Stimulated activated CD8-positive, alpha-beta memory T cell treated with anti-CD3 and anti-CD28 coated beads, Interleukin-12 subunit alpha, Interleukin-12 subunit beta, amount 100 ng/mL, for 24 hours (primary cell): ENCODE results near the gene OCEL1.

Experiments
- DNase-seq: peaks from one replicate; pipeline ENCODE4 v3.0.0-alpha.2; 2020; ENCODE audit errors: extremely low read depth

Gene OCEL1

DNA sequence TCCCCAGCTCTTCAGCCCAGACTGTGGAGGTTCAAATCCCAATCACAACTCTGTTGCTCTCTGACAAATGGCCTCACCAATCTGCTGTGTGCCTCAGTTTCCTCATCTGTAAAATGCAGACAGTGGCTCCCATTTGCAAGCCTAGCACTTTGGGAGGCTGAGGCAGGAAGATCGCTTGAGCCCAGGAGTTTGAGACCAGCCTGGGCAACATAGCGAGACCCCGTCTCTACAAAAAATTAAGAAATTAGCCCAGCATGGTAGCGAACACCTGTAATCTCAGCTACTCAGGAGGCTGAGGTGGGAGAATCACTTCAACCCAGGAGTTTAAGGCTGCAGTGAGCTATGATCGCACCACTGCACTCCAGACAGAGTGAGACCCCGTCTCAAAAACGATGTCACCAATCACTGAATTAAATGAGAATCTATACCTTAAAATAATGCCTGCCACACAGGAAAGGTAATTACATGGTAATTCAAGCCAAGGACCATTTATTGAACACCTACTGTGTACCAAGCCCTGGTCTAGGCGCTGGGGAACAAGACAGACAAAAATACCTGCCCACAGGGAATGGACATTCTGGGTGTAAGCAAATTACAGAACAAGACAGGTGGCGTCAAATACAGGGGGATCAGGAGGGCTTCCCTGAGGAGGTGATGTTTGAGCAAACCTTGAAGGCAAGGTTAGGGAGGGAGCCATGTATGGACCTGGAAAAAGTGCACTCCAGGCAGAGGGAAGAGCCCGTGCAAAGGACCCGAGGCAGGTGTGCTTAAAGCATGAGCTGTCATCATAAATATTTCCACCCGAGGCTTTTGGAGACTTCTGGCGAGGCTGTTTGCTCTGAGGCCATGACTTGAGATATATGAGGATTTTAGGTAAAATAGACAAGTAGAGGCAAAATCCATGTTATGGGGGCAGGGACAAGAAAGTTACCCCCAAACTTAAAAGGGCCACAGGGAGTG lies 12.0 kb downstream of the OCEL1 start:
- DNase-seq, result no peak

DNA sequence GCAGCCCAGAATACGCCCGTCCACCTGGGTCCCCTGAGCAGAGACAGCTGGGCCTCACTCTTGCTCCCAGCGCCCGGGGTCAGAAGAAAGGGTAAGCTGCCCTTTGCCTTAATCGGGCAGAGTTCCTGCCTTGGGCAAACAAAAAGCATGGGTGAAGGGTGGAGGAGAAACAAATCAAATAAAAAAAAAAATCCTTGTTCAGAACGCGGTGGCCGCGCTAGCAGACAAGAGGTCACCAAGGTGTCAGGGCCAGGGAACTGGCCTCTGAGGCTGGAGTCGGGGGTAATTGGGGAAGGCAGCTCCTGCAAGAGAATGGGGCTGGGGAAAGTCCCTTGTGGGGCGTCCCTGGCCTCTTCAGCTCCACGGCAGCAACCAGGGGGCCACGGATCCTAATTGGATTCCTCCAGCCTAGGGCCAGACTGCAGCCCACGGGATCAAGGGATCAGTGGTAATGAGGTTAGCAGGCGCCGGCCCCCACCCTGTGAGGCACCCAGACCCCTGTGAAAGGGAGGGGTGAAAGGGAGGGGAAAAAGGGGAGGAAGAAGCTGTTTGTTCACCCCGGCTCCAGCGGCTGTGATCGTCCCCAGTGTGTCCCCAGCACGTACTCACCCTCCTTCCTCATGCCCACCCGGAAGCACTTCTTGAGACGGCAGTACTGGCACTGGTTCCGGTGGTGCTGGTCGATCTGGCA lies 14.2 kb downstream of the OCEL1 start:
- DNase-seq, result no peak

DNA sequence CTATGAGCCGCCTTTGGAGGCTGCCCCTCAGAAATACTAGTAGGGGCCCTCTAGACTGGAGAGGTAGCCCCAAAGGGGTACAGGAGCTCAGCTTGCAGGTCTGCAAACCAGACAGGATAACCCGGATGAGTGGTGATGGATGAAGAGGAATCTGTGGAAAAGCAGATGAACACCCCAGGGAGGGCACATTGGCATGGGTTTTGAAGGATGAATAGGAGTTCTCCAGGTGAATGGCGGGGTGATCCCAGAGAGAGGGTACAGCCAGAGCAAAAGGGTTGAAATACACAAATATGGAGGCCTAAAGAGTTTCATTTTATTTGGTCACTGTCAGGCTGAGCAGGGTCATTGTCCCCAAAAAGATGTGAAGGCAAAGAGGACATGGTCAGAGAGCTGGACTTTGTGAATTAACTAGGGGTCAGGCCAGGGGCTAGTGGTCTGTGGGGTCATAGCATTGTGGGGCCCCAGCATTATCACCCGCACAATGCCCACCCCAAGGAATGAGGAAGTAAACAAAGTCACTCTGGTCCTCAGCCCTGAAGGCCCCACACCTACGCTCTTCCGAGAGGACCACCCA lies 14.9 kb downstream of the OCEL1 start:
- DNase-seq, result no peak

DNA sequence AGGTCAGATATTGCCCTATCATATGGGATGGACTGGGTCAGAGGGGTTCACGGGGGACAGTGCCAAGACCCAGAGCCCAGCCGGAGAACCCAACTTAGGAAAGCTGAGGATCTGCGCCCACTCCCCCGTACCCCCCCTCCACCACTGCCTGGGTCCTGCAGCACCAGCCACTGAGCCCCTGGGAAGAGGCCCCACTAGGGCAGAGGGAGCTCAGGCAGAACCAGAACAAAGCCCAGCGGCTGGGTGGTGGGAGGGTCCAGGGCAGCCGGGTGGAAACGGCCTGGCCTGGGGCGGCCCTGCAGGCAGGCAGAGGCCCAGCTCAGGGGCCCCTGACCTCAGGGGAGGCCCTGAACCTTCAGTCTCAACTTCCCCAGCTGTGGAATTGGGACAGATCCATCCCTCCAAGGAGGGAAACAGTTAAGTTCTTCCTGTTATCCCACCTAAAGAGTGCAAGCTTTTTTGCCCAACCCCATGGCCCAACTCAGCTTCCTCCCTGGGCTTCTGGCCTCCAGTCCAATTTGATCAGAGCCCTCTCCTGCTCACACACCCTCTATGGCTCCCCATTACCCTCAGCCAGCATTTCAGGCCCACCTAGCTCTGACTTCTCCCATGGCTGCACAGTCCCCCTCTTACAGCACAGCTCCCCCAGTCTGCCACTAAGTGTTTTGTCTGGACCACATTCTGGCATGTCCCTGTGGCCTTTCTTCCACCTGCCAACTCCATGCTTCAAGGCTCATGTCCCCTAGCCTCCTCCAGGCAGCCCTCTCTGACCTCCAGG lies 16.6 kb downstream of the OCEL1 start:
- DNase-seq, result no peak

DNA sequence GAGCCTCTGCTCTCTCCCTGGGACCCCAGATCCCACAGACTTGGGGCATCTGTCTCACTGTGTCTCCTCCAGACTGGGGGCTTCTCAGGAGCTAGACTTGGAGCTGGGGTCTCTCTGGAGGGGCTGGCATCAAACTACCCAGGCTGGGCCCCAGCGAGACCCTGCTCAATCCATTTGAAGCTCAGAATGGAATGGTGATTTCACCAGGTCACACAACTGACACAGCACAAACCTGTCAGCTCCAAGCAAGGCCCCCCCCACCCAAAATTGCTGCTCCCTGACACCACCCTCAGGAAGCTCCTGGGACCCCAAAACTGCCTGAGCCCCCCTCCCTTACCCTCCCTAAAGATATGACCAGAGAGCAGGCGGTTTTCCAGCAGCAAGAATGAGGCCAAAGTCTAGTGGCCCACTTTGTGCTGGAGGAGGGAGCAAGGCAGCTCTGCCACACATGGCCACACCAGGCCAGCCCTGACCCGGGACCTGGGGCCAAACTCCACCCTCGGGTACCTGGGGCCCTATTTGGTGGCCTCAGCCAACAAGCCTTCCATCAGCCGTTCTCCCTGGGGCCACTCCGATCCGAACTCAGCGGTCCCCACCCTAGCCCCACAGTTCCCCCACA lies 17.3 kb downstream of the OCEL1 start:
- no peak for DNase-seq

DNA sequence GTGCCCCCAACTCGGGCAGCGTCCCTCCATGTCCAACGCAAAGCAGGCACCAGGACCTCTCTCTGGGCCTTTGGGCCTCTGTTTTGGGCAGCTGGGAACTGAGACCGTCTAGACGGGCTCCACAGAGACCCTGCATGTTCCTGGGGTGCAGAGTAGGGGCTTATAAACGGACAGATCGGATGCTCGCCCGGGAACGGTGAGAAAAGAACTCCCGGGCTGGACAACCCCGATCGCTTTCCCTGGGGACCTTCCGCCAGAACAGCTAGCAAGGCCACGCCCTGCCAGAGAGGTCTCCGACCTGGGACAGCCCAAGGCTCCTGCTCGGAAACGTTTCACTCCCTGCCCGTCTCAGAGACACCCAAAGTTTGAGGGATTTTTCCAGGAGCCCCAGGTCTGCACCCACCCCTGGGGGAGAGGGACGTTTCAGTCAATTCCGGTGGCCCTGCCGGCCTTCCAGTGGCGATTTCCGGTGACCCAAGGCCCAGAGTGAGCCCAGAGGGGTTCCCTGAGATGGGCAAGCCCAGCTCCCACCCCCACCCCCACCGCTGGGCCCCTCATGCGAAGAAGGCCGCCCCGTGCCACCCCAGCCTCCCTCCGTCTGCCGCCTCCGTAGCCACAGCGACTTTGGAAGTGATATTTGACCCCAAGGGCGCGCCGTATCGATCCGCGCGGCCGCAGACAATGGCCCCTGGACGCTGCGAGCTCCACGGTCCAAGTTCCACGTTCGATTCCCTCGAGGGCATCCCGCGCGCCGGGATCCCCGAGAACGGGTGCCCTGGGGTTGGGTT lies 18.0 kb downstream of the OCEL1 start:
- no peak for DNase-seq

DNA sequence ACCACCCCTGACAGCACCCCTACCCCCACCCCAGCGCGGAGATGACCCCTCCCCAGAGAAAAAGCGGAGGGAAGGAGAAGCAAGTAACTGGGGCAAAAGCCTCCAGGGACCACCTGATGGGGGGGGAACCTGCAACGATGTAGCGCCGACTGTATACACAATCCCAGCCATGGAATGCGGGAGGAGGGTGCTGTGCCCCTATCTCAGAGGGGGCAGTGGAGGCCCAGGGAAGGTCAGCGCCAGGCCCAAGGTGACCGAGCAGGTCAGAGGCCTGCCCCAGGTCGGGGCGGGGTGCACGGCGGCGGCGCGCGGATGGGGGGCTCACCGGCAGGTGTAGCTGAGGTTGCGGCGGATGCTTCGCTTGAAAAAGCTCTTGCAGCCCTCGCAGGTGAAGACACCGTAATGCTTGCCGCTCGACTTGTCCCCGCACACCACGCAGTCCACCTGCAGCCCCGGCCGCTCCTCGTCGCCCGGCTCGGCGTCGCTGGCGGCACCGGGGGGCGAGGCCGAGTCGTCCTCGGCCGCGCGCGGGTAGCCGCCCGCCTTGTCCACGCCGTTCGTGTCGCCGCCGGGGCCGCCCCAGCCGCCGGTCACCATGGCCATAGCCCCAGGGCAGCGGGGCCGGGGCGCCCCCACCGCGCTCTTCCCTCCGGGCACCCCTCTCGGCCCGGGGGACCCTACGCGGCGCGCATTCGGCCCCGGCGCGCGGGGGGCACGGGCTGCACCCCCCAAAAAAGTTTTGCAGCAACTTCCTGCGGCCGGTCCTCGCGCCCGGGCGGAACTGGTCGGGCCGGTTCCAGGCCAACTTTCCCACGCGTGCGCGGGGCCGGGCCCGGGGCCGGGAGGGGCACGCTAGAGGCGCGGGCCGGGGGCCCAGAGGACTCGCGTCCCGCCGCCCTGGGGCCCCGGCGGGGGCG lies 18.9 kb downstream of the OCEL1 start:
- DNase-seq, result no peak

DNA sequence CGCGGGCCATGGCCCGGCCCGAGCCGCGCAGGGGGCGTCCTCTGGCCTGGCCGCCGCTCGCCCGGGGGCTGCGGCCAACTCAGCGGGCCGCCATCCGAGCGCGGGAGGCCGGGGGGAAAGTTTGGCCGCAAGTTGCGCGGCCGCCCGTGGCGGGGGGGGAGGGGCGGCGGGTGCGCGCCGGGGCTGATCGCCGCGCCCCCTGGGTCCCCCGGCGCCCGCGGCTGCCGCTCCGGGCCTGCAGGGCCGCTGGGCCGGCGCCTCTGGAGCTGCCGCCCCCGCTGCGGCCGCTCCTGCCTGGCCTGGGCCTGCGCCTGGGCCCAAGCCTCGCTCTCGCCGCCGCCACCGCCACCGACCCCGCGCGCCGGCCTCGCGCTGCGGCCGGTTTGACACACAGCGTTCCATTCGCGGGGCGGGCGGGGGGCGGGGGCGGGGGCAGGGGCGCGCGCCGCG lies 19.5 kb downstream of the OCEL1 start, which contains the start of gene NR2F6:
NR2F6 (minus strand) TSS at position 385 of the 450 bp plus-strand sequence. CDS start 699 bp downstream, outside the sequence.
- no peak for DNase-seq

DNA sequence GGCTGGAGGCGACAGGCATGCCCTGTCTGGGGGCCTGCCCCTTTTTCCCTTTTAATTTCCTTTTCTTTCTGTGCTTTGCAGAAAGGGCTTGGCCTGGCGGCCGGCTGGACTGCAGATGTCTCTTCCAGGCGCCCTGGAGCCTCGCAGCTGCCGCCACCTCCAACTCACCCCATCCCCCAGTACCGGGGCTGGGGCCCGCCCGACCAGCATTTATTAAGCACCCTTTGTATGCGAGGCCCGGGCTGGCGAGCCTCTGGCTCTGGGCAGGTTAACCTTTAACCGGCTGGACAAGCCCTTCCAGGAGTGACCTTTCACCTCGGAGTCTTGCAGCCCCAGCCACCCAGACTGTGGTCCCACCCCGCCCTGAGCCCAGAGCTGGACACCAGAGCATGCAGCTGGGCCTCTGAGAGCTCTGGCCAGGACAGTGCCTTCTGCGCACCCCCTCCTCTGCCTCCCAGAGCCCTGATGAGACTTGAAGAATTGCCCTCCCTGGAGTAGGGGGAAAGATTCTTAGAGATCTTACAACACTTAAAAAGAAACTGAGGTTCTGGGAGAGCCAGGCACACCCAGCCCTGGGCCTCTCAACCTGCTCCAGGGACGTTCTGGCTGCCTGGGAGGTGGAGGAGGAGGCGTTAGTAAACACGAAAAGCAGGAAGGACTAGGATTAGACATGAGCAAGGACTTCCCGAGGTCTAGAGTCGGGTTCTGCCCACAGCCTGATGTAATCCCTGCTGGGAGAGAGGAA lies 20.8 kb downstream of the OCEL1 start:
- no peak for DNase-seq

DNA sequence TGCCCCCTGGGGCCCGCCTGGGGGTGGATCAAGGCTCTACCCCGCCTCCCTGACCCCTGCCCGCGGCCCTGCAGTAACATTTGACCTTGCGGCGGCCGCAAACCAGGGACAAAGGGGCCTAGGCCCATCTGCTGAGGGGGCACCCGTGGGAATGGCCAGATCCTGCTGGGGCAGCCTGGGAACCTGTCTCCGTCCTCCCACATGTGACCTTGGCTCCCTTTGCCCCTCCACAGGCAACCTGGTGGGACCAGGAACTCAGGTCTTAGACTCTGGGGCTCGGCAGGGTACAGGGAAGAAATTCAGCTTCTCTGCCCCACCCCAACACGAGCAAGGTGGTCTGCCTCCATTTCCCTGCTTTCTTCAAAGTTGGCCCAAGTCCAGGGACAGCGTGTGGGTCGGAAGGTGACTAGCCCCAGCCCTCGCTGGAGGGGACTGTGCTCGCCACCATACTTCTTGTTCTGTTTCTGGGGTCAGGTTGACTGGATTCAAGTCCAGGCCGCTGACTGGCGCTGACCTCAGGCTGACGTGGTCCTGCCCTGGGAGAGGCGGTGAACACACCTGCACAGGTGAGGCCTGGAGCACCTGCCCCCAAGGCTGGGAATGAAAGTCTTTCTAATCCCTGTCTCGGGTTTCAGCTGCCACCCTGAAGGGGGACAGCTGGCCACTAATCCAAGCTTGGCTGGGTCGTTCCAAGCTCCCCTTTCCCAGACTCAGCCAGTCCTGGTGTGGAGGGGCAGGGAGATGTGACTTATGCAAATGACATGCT lies 22.2 kb downstream of the OCEL1 start:
- no peak for DNase-seq

DNA sequence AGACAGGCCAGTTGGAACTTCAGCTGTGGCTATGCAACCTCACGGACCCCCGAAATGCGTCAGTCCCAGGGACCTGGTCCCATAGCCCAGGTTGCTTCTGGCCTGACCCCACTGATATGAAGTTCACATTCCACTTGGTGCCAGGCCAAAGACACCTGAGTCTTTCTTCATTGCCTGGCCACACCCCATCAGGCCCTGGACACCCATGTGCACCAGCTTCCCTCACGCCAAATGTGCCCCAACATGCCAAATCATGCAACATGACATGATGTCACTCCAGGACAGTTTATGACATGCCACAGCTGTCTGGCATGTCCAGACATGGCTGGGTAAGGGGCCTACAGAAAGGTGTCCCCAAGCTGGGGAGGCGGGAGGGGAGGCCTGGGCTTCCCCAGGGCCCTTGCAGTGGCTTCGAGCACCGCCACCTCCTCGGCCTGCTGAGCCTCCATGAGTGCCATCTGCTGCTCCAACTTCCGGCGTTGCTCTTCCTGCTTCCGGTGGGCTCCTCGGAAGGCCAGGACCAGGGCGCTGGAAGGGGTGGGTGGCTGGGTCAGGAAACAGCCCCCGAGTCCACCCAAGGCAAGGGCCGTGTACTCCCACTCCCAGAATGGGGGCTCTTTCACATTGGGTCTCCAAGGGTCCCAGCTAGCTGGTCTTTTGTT lies 24.0 kb downstream of the OCEL1 start:
- no peak for DNase-seq

DNA sequence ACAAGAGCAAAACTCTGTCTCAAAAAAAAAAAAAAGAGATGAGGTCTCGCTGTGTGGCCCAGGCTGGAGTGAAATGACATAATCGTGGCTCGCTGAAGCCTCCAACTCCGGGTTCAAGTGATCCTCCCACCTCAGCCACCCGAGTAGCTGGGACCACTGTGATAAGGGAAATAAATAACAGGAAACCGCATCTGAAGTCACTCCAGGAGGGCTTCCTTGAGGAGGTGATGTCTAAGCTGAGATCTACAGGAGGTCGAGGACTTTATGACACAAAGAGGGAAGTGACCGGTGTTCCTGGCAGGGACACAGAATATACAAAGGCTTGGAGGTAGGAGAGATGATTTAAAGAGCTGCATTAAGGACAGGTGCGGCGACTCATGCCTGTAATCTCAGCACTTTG lies 28.6 kb downstream of the OCEL1 start:
- DNase-seq, result no peak

DNA sequence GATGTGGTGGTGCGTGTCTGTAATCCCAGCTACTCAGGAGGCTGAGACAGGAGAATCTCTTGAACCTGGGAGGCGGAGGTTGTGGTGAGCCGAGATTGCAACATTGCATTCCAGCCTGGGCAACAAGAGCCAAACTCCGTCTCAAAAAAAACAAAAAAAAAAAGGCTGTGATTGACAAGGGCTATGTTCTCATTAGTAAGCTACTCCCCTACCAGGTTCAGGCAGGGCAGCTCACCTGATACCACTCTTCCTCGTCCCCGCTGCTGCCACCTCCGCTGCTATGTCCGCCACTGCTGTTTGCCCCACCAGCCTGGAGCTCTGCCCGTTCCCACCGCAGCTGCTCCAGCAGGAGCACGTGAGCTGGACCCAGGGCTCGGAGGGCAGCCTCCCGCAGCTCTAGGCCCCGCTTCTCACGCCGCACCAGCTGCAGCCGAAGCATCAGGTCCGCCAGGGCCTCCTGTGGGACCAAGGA lies 29.2 kb downstream of the OCEL1 start:
- DNase-seq, result no peak

DNA sequence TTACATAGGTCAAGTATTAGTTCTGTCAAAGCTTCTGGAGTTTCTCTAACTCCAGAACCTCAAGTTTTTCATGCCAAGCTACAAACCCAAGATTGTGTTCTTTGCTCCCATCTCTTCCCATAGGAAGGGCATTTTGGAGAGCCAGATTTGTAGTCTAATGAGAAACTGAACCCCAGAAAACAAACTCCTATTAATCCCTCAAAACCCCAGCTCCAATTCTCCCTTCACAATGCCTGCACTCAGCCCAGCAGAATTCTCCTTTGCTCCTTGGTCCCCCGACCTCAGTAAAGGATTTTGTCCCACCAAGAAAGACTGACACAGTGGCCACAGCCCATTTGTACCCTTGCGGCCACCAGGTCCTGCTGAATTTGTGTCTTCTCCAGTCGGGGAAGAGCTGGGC lies 30.1 kb downstream of the OCEL1 start:
- DNase-seq, result no peak

DNA sequence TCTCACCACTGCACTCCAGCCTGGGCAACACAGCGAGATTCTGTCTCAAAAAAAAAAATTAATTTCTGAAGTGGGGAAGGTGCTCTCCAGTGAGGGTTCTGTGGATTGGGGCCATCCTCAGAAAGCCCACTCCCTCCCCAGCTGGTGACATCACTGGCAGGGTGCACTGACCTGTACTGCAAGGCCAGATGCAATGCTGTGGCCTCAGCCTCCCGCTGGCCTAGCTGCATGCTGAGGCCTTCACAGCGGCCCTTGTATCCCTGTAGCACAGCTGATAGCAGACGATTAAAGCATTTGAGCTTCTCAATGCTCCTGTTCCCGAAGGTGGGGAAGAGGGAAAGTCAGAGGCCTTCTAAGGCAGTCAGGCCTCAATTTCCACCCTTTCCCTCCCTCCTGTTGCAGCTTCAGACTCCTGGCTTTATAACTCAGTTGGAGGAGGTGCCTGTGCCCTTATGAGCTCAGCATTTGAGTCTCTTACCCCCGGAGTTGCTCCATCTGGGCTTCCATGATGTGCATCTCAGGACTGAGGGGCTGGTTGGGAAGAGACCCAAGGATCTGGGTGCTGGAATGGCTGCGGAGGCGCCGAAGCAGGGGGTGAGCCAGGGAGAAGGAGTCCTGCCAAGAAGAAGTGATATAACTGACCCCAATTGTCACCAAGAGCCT lies 33.2 kb downstream of the OCEL1 start:
- DNase-seq, result no peak

DNA sequence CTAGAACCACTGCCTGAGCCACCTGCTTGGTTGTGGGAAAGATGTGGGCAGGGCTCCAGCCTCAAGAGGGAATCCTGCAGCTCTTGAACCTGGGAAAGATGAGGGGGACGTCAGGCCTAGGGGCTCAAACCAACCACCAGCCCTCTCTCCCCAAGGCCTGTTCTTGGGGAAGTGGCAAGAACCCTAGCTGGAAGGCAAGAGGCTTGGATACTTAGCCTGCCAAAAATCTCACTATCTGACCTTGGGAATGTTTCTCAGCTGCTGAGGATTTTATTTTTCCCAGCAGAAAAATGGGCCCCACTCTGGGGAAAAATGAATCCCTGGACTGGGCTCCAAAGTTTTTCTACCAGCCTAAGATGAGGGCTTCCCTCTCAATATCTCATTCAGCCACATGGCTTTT lies 33.9 kb downstream of the OCEL1 start:
- no peak for DNase-seq
